GM10266 (cell line): ENCODE measurements around the gene TRMT2A.

Experiments
- DNase-seq: peaks from one replicate; pipeline ENCODE4 v3.0.0; 2012; ENCODE audit errors: extremely low spot score
- CTCF ChIP-seq: IDR thresholded peaks from 2 replicates; pipeline ENCODE4 v1.5.1; 2012; ENCODE audit warnings: mild to moderate bottlenecking, low read depth; ENCODE audit not compliant: control insufficient read depth, insufficient read depth; ENCODE audit errors: missing control alignments

The TRMT2A gene

GRCh38 chr22:20096574-20097420 is 20.2 kb downstream of the TRMT2A start:
- TF ChIP-seq CTCF: no peak
- no peak for DNase-seq

GRCh38 chr22:20095521-20095920 is 21.5 kb downstream of the TRMT2A start:
- TF ChIP-seq CTCF: no peak
- no peak for DNase-seq

GRCh38 chr22:20094197-20094807 is 22.7 kb downstream of the TRMT2A start:
- DNase-seq: no peak

GRCh38 chr22:20093418-20094196 is 23.4 kb downstream of the TRMT2A start:
- TF ChIP-seq CTCF: no peak
- no peak for DNase-seq

More at GRCh38 chr22:20094197-20094807, 22.7 kb downstream of the TRMT2A start:
- TF ChIP-seq CTCF: no peak

- TF ChIP-seq CTCF: no peak
These were observed 24.6 kb downstream of the TRMT2A start for GRCh38 chr22:20092477-20092854.

GRCh38 chr22:20091690-20092476 is 25.1 kb downstream of the TRMT2A start:
- no peak for DNase-seq
- no peak for TF ChIP-seq CTCF

More at GRCh38 chr22:20092477-20092854, 24.6 kb downstream of the TRMT2A start:
- no peak for DNase-seq
